Vagina (tissue), 2 donors: ENCODE results near the gene RNASEH1.

Experiments
- POLR2A ChIP-seq, 2 donors: fragments of 450-650 bp; IDR thresholded peaks; one replicate each; pipeline ENCODE4 v1.6.1; 2017; ENCODE audit warnings: antibody characterized with exemption in 2 of 2, mild to moderate bottlenecking in 2 of 2, moderate library complexity in 2 of 2
- TF ChIP-seq, protein P1 (sequence below), 3 experiments: fragments of 450-650 bp in 2 of 3; fragments of 200-600 bp in 1 of 3; sonication (generic) in 1 of 3; IDR thresholded peaks; one replicate each; pipeline ENCODE4 v1.5.1; 2017 to 2019; ENCODE audit warnings: antibody characterized with exemption in 3 of 3, mild to moderate bottlenecking in 2 of 3, moderate library complexity in 2 of 3

DNA sequence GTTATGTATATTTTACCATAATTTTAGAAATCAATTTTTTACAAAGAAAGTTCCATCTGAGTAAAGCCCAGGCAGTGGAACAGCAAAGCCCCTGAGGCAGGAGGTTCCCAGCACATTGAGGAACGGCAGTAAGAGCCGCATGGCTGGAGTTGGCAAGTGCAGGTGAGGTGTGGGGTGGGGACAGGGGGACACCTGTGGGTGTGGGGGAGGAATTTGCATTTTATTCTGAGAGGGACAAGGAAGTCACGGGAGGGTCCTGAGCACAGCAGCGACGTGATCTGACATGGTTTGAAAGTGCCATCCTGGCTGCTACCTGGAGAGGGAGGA lies 22.7 kb downstream of the RNASEH1 start:
- TF ChIP-seq POLR2A (IDR thresholded peaks at IDR 0.05), result no peak
- TF ChIP-seq, protein P1, sequence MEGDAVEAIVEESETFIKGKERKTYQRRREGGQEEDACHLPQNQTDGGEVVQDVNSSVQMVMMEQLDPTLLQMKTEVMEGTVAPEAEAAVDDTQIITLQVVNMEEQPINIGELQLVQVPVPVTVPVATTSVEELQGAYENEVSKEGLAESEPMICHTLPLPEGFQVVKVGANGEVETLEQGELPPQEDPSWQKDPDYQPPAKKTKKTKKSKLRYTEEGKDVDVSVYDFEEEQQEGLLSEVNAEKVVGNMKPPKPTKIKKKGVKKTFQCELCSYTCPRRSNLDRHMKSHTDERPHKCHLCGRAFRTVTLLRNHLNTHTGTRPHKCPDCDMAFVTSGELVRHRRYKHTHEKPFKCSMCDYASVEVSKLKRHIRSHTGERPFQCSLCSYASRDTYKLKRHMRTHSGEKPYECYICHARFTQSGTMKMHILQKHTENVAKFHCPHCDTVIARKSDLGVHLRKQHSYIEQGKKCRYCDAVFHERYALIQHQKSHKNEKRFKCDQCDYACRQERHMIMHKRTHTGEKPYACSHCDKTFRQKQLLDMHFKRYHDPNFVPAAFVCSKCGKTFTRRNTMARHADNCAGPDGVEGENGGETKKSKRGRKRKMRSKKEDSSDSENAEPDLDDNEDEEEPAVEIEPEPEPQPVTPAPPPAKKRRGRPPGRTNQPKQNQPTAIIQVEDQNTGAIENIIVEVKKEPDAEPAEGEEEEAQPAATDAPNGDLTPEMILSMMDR (IDR thresholded peaks at IDR 0.05), result no peak
